Sigmoid colon (tissue), 4 donors: ENCODE measurements around the gene BARD1.

ENCODE experiments used
- EP300 ChIP-seq, 4 donors: sonication (generic); formaldehyde crosslinking; IDR thresholded peaks; one replicate each; pipeline ENCODE4 v1.6.1; 2017; ENCODE audit warnings: antibody characterized with exemption in 4 of 4
- POLR2A ChIP-seq, 2 donors: fragments of 450-650 bp; IDR thresholded peaks; one replicate each; pipeline ENCODE4 v1.6.1; 2016; ENCODE audit warnings: antibody characterized with exemption in 2 of 2, mild to moderate bottlenecking in 2 of 2, moderate library complexity in 2 of 2
- POLR2AphosphoS5 ChIP-seq, 4 donors: sonication (generic); formaldehyde crosslinking; IDR thresholded peaks; one replicate each; pipeline ENCODE4 v1.6.1; 2017; ENCODE audit warnings: antibody characterized with exemption in 4 of 4
- TF ChIP-seq, protein P1 (sequence below), 4 experiments: fragments of 450-650 bp in 3 of 4; fragments of 200-600 bp in 1 of 4; IDR thresholded peaks; one replicate each; pipeline ENCODE4 v1.5.1; 2016 to 2019; ENCODE audit warnings: antibody characterized with exemption in 4 of 4, mild to moderate bottlenecking in 3 of 4, moderate library complexity in 2 of 4

DNA sequence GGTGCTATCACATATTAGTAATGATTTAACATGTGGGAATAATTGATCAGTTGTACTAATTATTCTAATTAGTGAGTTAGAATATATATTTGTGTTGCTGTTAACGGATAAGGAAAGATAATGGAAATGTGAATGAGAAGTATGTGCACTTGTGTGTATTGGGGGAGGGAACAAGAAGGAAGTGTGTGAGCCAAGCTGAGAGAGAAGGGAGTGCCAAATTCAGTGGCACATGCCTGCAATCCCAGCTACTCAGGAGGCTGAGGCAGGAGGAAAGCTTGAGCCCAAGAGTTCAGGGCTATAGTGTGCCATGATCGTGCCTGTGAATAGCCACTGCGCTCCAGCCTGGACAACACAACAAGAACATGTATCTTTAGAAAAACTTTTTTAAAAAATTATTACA lies 9.3 kb downstream of the BARD1 start:
- no peak for TF ChIP-seq POLR2AphosphoS5 (IDR thresholded peaks at IDR 0.05)
- TF ChIP-seq, protein P1, sequence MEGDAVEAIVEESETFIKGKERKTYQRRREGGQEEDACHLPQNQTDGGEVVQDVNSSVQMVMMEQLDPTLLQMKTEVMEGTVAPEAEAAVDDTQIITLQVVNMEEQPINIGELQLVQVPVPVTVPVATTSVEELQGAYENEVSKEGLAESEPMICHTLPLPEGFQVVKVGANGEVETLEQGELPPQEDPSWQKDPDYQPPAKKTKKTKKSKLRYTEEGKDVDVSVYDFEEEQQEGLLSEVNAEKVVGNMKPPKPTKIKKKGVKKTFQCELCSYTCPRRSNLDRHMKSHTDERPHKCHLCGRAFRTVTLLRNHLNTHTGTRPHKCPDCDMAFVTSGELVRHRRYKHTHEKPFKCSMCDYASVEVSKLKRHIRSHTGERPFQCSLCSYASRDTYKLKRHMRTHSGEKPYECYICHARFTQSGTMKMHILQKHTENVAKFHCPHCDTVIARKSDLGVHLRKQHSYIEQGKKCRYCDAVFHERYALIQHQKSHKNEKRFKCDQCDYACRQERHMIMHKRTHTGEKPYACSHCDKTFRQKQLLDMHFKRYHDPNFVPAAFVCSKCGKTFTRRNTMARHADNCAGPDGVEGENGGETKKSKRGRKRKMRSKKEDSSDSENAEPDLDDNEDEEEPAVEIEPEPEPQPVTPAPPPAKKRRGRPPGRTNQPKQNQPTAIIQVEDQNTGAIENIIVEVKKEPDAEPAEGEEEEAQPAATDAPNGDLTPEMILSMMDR (IDR thresholded peaks at IDR 0.05) = no peak
- no peak for TF ChIP-seq POLR2A (IDR thresholded peaks at IDR 0.05)
- TF ChIP-seq EP300 (IDR thresholded peaks at IDR 0.05) = no peak
